ENCODE measurements around the gene JAGN1. TPM values are rescaled to one million over a fixed set of nuclear protein-coding genes. Genes with fewer than 3 reads are reported as not detected.
"Not testable (repeated sequence)": the region's sequence is repeated elsewhere in the genome, so short reads cannot be mapped to it uniquely, and the experiment has no call there.

JAGN1 gene
- total RNA-seq, 1 donor from 2014 or later, result 56.0 TPM

GRCh38 chr3:9893739-9894138 lies 3.3 kb downstream of the JAGN1 start:
- no peaks in the 10 kb centered on the region for H3K36me3 ChIP-seq (ENCODE audit: control insufficient read depth, insufficient read depth, low read length)
- no peak overlapping the region for H3K4me3 ChIP-seq (ENCODE audit: low read depth, low read length)
- TF ChIP-seq CTCF (IDR thresholded peaks at IDR 0.05; ENCODE audit: insufficient read depth, low read length, poor library complexity, severe bottlenecking), result no peak
- DNase-seq (ENCODE audit: low read depth), result no peak
- H3K27me3 ChIP-seq (ENCODE audit: control insufficient read depth, insufficient read depth, low read length), result no peaks in the 10 kb centered on the region

- not testable (repeated sequence) for H3K27me3 ChIP-seq (ENCODE audit: control insufficient read depth, insufficient read depth, low read length); H3K4me3 ChIP-seq (ENCODE audit: low read depth, low read length); DNase-seq (ENCODE audit: low read depth); H3K36me3 ChIP-seq (ENCODE audit: control insufficient read depth, insufficient read depth, low read length)
Observed at GRCh38 chr3:9895715-9896114, 5.3 kb downstream of the JAGN1 start.

- not testable (repeated sequence) for H3K4me3 ChIP-seq (ENCODE audit: low read depth, low read length); H3K27me3 ChIP-seq (ENCODE audit: control insufficient read depth, insufficient read depth, low read length); DNase-seq (ENCODE audit: low read depth); H3K36me3 ChIP-seq (ENCODE audit: control insufficient read depth, insufficient read depth, low read length)
Observed at GRCh38 chr3:9896755-9897407, 6.5 kb downstream of the JAGN1 start.

- Histone ChIP-seq H3K27me3 (ENCODE audit: control insufficient read depth, insufficient read depth, low read length) (no peaks in the 10 kb centered on the region), H3K4me3 (ENCODE audit: low read depth, low read length) (no peak overlapping the region), H3K36me3 (ENCODE audit: control insufficient read depth, insufficient read depth, low read length) (no peaks in the 10 kb centered on the region)
- TF ChIP-seq CTCF (IDR thresholded peaks at IDR 0.05; ENCODE audit: insufficient read depth, low read length, poor library complexity, severe bottlenecking), result no peak
- DNase-seq (ENCODE audit: low read depth), result peak; percentile 90
Observed at GRCh38 chr3:9897408-9898372, 7.3 kb downstream of the JAGN1 start.

GRCh38 chr3:9898467-9899241 lies 8.2 kb downstream of the JAGN1 start:
- H3K36me3 ChIP-seq (ENCODE audit: control insufficient read depth, insufficient read depth, low read length), result no peaks in the 10 kb centered on the region
- no peak for DNase-seq (ENCODE audit: low read depth)
- no peak overlapping the region for H3K4me3 ChIP-seq (ENCODE audit: low read depth, low read length)
- no peak for TF ChIP-seq CTCF (IDR thresholded peaks at IDR 0.05; ENCODE audit: insufficient read depth, low read length, poor library complexity, severe bottlenecking)
- H3K27me3 ChIP-seq (ENCODE audit: control insufficient read depth, insufficient read depth, low read length), result no peaks in the 10 kb centered on the region

- no peak for DNase-seq (ENCODE audit: low read depth)
Observed at GRCh38 chr3:9899289-9899791, 8.9 kb downstream of the JAGN1 start.

GRCh38 chr3:9900965-9901415 lies 10.6 kb downstream of the JAGN1 start:
- DNase-seq (ENCODE audit: low read depth), result not testable (repeated sequence)

More at GRCh38 chr3:9899289-9899791, 8.9 kb downstream of the JAGN1 start:
- Histone ChIP-seq H3K27me3 (ENCODE audit: control insufficient read depth, insufficient read depth, low read length) (no peaks in the 10 kb centered on the region), H3K36me3 (ENCODE audit: control insufficient read depth, insufficient read depth, low read length) (no peaks in the 10 kb centered on the region), H3K4me3 (ENCODE audit: low read depth, low read length) (no peak overlapping the region)
- TF ChIP-seq CTCF (IDR thresholded peaks at IDR 0.05; ENCODE audit: insufficient read depth, low read length, poor library complexity, severe bottlenecking), result no peak

More at GRCh38 chr3:9900965-9901415, 10.6 kb downstream of the JAGN1 start:
- H3K27me3 ChIP-seq (ENCODE audit: control insufficient read depth, insufficient read depth, low read length); H3K4me3 ChIP-seq (ENCODE audit: low read depth, low read length); H3K36me3 ChIP-seq (ENCODE audit: control insufficient read depth, insufficient read depth, low read length): not testable (repeated sequence)
